HepG2 (cell line): ENCODE measurements around the gene ADAM8. TPM values are rescaled to one million over a fixed set of nuclear protein-coding genes. Genes with fewer than 3 reads are reported as not detected.

Experiments used
- ATAC-seq: fragments of 200-7000 bp; cut with Tn5 transposase; 3 replicates; pipeline ENCODE4 v1.9.1; 2020; ENCODE audit warnings: mild to moderate bottlenecking, moderate library complexity
- BruUV-seq: library from RNA; stranded (reverse); fragments of 400-500 nt; replicated peaks from 2 replicates; lab custom pipeline; 2021; lab: Mats Ljungman, UMichigan
- CTCF ChIA-PET: fragments of 300-600 bp; formaldehyde crosslinking; extraction: SDS; loops from one replicate; lab custom pipeline; 2021; ENCODE audit warnings: low total read pairs, inconsistent platforms, low intra/inter-chr PET ratio; lab: Yijun Ruan, JAX
- POLR2A ChIA-PET: fragments of 350-600 bp; sonication (Branson Sonifier 250); formaldehyde crosslinking; loops from one replicate; lab custom pipeline; 2020; ENCODE audit warnings: antibody characterized with exemption, inconsistent platforms; lab: Yijun Ruan, JAX
- DNase-seq: peaks from one replicate; pipeline ENCODE4 v3.0.0-alpha.2; 2015; ENCODE audit warnings: low spot score
- FAIRE-seq: peaks from 3 replicates; lab custom pipeline; 2011; peaks lifted over from hg19 to GRCh38; lab: Jason Lieb, UNC
- H2AFZ ChIP-seq: one replicate; pipeline ENCODE4 v1.6.1; 2011; ENCODE audit warnings: low read length, inconsistent platforms
- H3K27ac ChIP-seq: fragments of 300-600 bp; 3 replicates; pipeline ENCODE4 v1.8.0; 2011; ENCODE audit warnings: mixed run types, mild to moderate bottlenecking, mixed read lengths, low read length, inconsistent platforms; ENCODE audit not compliant: insufficient read depth; ENCODE audit errors: extremely low read length
- H3K27me3 ChIP-seq, 2 experiments: fragments of 200-600 bp in 1 of 2; 2 replicates in 1 of 2; 3 replicates in 1 of 2; pipeline versions ENCODE4 v1.6.0 to v1.8.0; 2011; ENCODE audit warnings: low read length in 2 of 2, mild to moderate bottlenecking in 2 of 2, moderate library complexity in 2 of 2, inconsistent platforms in 1 of 2; ENCODE audit not compliant: insufficient read depth in 2 of 2, control insufficient read depth in 1 of 2
- H3K36me3 ChIP-seq, 2 experiments: fragments of 200-600 bp in 1 of 2; replicated peaks in 1 of 2; 2 replicates in 1 of 2; 3 replicates in 1 of 2; pipeline versions ENCODE4 v1.5.1 to v1.8.0; 2011; ENCODE audit warnings: low read length in 2 of 2, inconsistent platforms in 1 of 2; ENCODE audit not compliant: insufficient read depth in 2 of 2, control insufficient read depth in 1 of 2
- H3K4me1 ChIP-seq: 2 replicates; pipeline ENCODE4 v1.5.1; 2012; ENCODE audit warnings: low read length, inconsistent platforms; ENCODE audit not compliant: insufficient read depth
- H3K4me2 ChIP-seq: 2 replicates; pipeline ENCODE4 v1.6.0; 2011; ENCODE audit warnings: low read depth, low read length, inconsistent platforms
- H3K4me3 ChIP-seq, 3 experiments: fragments of 200-600 bp in 1 of 3; sonication (generic), shearing (Covaris generic) in 1 of 3; replicated peaks in 1 of 3; 2 replicates each; pipeline ENCODE4 v1.5.1; 2011 to 2016; ENCODE audit warnings: low read length in 3 of 3, inconsistent platforms in 2 of 3, low read depth in 2 of 3, mild to moderate bottlenecking in 2 of 3, control low read depth in 1 of 3, mixed read lengths in 1 of 3; ENCODE audit not compliant: insufficient read depth in 1 of 3
- H3K79me2 ChIP-seq: one replicate; pipeline ENCODE4 v1.6.1; 2011; ENCODE audit warnings: low read length, inconsistent platforms; ENCODE audit not compliant: insufficient read depth
- H3K9ac ChIP-seq: 2 replicates; pipeline ENCODE4 v1.6.0; 2011; ENCODE audit warnings: mild to moderate bottlenecking, low read depth, low read length, inconsistent platforms; ENCODE audit not compliant: insufficient read depth
- H3K9me3 ChIP-seq: 2 replicates; pipeline ENCODE4 v1.5.1; 2012; ENCODE audit warnings: mild to moderate bottlenecking, low read length
- H4K20me1 ChIP-seq: 2 replicates; pipeline ENCODE4 v1.6.0; 2011; ENCODE audit warnings: inconsistent platforms, mild to moderate bottlenecking, low read length, moderate library complexity; ENCODE audit not compliant: insufficient read depth
- AGO2 ChIP-seq: fragments of 200-400 bp; formaldehyde crosslinking; optimal IDR thresholded peaks from 2 replicates; pipeline ENCODE3; 2017; ENCODE audit warnings: mild to moderate bottlenecking, low read depth, low read length, moderate library complexity
- DNMT3B ChIP-seq: conservative IDR thresholded peaks from 2 replicates; pipeline ENCODE4 v1.6.1; 2016; ENCODE audit warnings: missing biosample characterization, control low read depth
- ZNF354B ChIP-seq: sonication (generic); formaldehyde crosslinking; IDR thresholded peaks from 2 replicates; pipeline ENCODE4 v1.8.0; 2022; ENCODE audit warnings: mild to moderate bottlenecking, missing genetic modification reagents
- ZNF562 ChIP-seq: sonication (generic); formaldehyde crosslinking; IDR thresholded peaks from 2 replicates; pipeline ENCODE4 v1.8.0; 2022; ENCODE audit warnings: missing genetic modification reagents, borderline replicate concordance
- ZNF776 ChIP-seq: sonication (generic); formaldehyde crosslinking; IDR thresholded peaks from 2 replicates; pipeline ENCODE4 v1.4.0; 2020; ENCODE audit warnings: mild to moderate bottlenecking, missing genetic modification reagents
- ZZZ3 ChIP-seq: sonication (generic); formaldehyde crosslinking; IDR thresholded peaks from 2 replicates; pipeline ENCODE4 v1.4.0; 2020; ENCODE audit warnings: missing genetic modification reagents, mild to moderate bottlenecking, borderline replicate concordance
- WGBS: methylation state at CpG from one replicate; pipeline ENCODE4 v1.1.6; 2017; ENCODE audit warnings: low lambda C conversion rate; 5-methylcytosine and 5-hydroxymethylcytosine counted together
- in situ Hi-C: cut with HindIII; loops from 2 replicates; pipeline ENCODE4 v1.10.0; 2017; ENCODE audit warnings: low pct_unique_long_range_greater_than_20kb; ENCODE audit not compliant: extremely low pct_ligation_motif_present
- intact Hi-C: fragments of 100-400 bp; cut with micrococcal nuclease; formaldehyde crosslinking; loops from one replicate; pipeline ENCODE4 v1.10.0; 2022; ENCODE audit not compliant: unreplicated experiment
- polyA plus RNA-seq, 8 experiments: library from polyadenylated mRNA; depleted of rRNA in 3 of 8; stranded (reverse) in 7 of 8; unstranded in 1 of 8; fragments of >200 nt; fragmentation: Illumina TruSeq in 4 of 8; extraction: Trizol in 4 of 8; gene quantifications; 2 replicates each; pipeline versions ENCODE4 v1.2.1 to v1.2.3, GENCODE V29; 2011 to 2016; ENCODE audit warnings: low read depth in 4 of 8, missing spikeins in 1 of 8, mixed read lengths in 1 of 8; ENCODE audit not compliant: insufficient read depth in 1 of 8
- total RNA-seq, 5 experiments: library from RNA; depleted of rRNA; stranded (reverse); fragments of >200 nt; fragmentation: Illumina TruSeq; extraction: Trizol; gene quantifications; 2 replicates each; pipeline ENCODE4 v1.2.3, GENCODE V29; 2016; ENCODE audit warnings: low read depth in 1 of 5
- TF ChIP-seq, protein P1 (sequence below): sonication (generic); formaldehyde crosslinking; IDR thresholded peaks from 2 replicates; pipeline ENCODE4 v1.4.0; 2020; ENCODE audit warnings: missing genetic modification reagents

ADAM8 gene
- total and polyA plus RNA-seq, 2 of the 13 experiments (the other 11 are each of a cell fraction or from before 2014, with no cell fraction given): 0.24 to 0.93 TPM

DNA sequence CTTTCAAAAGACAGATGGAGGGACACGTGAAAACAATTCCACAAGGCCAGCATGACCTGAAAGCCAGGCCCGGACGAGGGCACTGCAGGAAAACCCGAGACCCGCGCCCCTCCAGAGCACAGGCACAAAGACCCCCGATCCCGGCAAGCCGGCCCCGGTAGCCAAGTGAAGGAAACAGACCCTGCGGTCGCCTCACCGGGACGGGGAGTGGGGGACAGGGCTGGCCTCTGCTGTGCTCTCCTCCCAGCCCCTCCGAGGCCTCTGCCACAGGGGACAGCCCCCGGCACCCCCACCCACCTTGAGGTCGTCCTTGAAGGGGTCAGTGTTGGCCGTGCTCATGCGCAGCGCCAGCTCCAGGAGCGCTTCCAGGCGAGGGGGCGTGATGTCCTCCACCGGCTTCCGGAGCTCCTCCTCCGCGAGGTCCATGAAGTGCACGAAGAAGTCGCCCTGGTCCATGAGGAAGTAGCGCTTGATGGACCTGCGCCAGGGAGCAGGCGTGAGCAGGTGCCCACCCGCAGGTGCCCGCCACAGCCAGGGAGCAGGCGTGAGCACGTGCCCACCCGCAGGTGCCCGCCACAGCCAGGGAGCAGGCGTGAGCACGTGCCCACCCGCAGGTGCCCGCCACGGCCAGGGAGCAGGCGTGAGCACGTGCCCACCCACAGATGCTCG lies 11.3 kb upstream of the ADAM8 start:
- Histone ChIP-seq H3K9ac (no peak overlapping the region), H3K4me2 (no peak overlapping the region), H3K4me1 (no peaks in the 10 kb centered on the region), H3K79me2 (no peaks in the 10 kb centered on the region), H3K4me3 (no peak overlapping the region), H3K36me3 (peaks cover 24 to 61% of the 10 kb centered on the region in 2 experiments; a peak in 4 of 5 replicates), H3K27ac (no peak overlapping the region), H3K9me3 (no peaks in the 10 kb centered on the region), H3K27me3 (no peaks in the 10 kb centered on the region), H4K20me1 (no peaks in the 10 kb centered on the region), H2AFZ (no peak overlapping the region)
- DNase-seq (no peak), ATAC-seq (no peak), FAIRE-seq (no peak)
- TF ChIP-seq, protein P1, sequence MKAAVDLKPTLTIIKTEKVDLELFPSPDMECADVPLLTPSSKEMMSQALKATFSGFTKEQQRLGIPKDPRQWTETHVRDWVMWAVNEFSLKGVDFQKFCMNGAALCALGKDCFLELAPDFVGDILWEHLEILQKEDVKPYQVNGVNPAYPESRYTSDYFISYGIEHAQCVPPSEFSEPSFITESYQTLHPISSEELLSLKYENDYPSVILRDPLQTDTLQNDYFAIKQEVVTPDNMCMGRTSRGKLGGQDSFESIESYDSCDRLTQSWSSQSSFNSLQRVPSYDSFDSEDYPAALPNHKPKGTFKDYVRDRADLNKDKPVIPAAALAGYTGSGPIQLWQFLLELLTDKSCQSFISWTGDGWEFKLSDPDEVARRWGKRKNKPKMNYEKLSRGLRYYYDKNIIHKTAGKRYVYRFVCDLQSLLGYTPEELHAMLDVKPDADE (CRISPR knock-in tag): no peak
- TF ChIP-seq AGO2 (peak; percentile 53), ZNF354B (CRISPR knock-in tag) (no peak), ZZZ3 (CRISPR knock-in tag) (no peak), ZNF776 (no peak), ZNF562 (CRISPR knock-in tag) (no peak)
- intact Hi-C loops (no loop called here), in situ Hi-C loops (no loop called here)
- 96% methylated on average over 11 of the region's 46 CpGs for WGBS
- ChIA-PET CTCF (no interaction called here), POLR2A (no interaction called here)
- no TSS peak for BruUV-seq

DNA sequence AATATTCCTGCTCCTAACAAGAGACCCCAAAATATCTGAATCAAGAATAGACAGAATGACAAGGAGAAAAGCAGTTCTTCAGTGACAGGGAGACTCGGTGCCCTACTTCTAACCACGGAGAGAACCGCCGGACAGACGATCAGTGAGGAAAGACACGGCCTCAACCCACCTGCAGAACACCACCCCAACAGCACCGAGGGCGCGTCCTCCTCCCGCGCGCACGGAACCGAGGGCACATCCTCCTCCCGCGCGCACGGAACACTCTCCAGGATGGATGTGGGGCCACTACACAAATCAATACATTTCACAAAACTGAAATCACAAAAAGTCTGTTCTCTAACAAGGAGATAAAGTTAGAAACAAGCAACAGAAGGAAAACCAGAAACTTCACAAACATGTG lies 9.7 kb upstream of the ADAM8 start:
- in situ Hi-C loops (no loop called here), intact Hi-C loops (no loop called here)
- Histone ChIP-seq H3K79me2 (no peaks in the 10 kb centered on the region), H3K9me3 (no peaks in the 10 kb centered on the region), H2AFZ (no peak overlapping the region), H3K27ac (no peak overlapping the region), H3K4me1 (no peaks in the 10 kb centered on the region), H3K4me2 (no peak overlapping the region), H3K36me3 (peaks cover 27 to 70% of the 10 kb centered on the region in 2 experiments; a peak in 4 of 5 replicates), H3K9ac (no peak overlapping the region), H4K20me1 (no peaks in the 10 kb centered on the region), H3K4me3 (no peak overlapping the region), H3K27me3 (no peaks in the 10 kb centered on the region)
- CTCF ChIA-PET: no interaction called here
- FAIRE-seq (no peak), ATAC-seq (no peak), DNase-seq (no peak)
- 90% methylated on average over 18 of the region's 18 CpGs for WGBS
- TF ChIP-seq DNMT3B (CRISPR knock-in tag): no peak
- POLR2A ChIA-PET: no interaction called here
- BruUV-seq: no TSS peak
